Measurements from ENCODE around the gene ADCY9. TPM values are rescaled to one million over a fixed set of nuclear protein-coding genes. Genes with fewer than 3 reads are reported as not detected.

ADCY9 gene
- total RNA-seq, 5 donors from 2014 or later (not counting 1 experiment from before 2014, with no cell fraction given), result 7.9 to 15.7 (median 11.6) TPM

DNA sequence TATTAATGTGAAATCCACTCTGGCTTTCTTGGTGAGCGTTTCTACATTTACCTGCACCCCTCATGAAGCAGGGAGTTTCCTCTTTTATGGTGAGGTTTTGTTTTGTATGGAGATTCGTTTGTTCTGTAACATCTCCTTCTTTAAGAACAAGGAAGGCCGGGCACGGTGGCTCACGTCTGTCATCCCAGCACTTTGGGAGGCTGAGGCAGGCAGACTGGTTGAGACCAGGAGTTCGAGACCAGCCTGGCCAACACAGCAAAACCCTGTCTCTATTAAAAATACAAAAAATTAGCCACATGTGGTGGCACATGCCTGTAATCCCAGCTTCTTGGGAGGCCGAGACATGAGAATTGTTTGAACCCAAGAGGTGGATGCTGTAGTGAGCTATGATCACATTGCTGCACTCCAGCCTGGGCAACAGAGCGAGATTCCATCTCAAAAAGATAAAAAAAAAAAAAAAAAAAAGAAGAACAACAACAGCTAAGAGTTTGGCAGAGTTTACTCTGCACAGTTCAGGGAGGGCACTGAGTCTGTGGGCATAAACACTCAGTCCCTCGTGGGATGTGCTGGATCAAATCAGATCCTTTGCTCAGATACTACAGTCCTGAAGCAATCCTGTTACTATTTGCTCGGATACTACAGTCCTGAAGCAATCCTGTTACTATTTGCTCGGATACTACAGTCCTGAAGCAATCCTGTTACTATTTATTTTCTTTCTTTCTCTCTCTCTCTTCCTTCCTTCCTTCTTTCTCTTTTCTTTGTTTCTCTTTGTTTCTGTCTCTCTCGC, 28.9 kb downstream of the ADCY9 start:
- 68% methylated on average over 3 of the region's 12 CpGs for WGBS (ENCODE audit: insufficient coverage)
- no peaks in the 10 kb centered on the region for H3K36me3 Mint-ChIP-seq
- no peak overlapping the region for H3K27ac Mint-ChIP-seq
- ATAC-seq (replicated peaks in 1 of 4) (no peak), DNase-seq (no peak)
- no peaks in the 10 kb centered on the region for H3K27me3 ChIP-seq (replicated peaks in 1 of 2; ENCODE audit: control insufficient read depth in 2 of 2, extremely low read depth in 1 of 2, insufficient read depth in 2 of 2, low read length in 1 of 2)
- H3K9me3 ChIP-seq, result no peaks in the 10 kb centered on the region
- peaks cover 0 to 2% (median 0%) of the 10 kb centered on the region in 3 donors for H3K9me3 Mint-ChIP-seq
- no peak overlapping the region for H3K4me3 Mint-ChIP-seq
- no peak overlapping the region for H3K27ac ChIP-seq (ENCODE audit: low read length)
- H3K4me3 ChIP-seq (ENCODE audit: control insufficient read depth in 1 of 2, extremely low read depth in 1 of 2, low read length in 1 of 2), result no peak overlapping the region
- CTCF ChIA-PET, result no interaction called here
- H3K4me1 ChIP-seq (ENCODE audit: control insufficient read depth in 1 of 2, extremely low read depth in 1 of 2, insufficient read depth in 2 of 2, low read length in 2 of 2), result peaks cover 2 to 9% of the 10 kb centered on the region in 2 experiments
- no peaks in the 10 kb centered on the region for H3K27me3 Mint-ChIP-seq
- POLR2A ChIA-PET, result interaction anchor here in 1 of 2 donors (0.6 kb wide), 1 partner anchor 24 kb away, joined by 5 read pairs; no protein-coding TSS in a partner anchor
- peaks cover 7 to 16% (median 10%) of the 10 kb centered on the region in 3 donors for H3K4me1 Mint-ChIP-seq
- no peaks in the 10 kb centered on the region for H3K36me3 ChIP-seq (ENCODE audit: control insufficient read depth in 2 of 2, extremely low read depth in 1 of 2, insufficient read depth in 1 of 2, low read length in 1 of 2)

DNA sequence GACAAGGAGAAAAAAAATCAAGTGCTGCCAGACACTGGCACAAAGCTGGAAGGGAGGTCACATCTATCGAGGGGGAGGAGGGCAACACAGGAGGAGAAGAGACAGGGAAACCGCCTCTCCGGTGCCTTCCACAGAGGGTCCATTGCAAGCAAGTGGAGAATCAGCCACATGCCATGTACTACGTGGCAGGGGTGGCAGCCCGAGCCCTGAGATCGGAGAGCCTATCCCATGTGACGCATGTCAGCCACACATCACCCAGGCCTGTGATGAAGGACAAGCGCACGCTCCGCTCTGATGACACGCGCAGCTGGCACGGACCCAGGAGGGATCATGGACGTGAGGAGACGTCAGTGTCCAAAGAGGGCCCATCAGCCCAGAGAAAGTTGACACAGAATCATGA, 30.1 kb downstream of the ADCY9 start:
- Histone ChIP-seq H3K9me3 (no peaks in the 10 kb centered on the region), H3K4me3 (ENCODE audit: control insufficient read depth in 1 of 2, extremely low read depth in 1 of 2, low read length in 1 of 2) (no peak overlapping the region), H3K36me3 (ENCODE audit: control insufficient read depth in 2 of 2, extremely low read depth in 1 of 2, insufficient read depth in 1 of 2, low read length in 1 of 2) (no peaks in the 10 kb centered on the region), H3K4me1 (ENCODE audit: control insufficient read depth in 1 of 2, extremely low read depth in 1 of 2, insufficient read depth in 2 of 2, low read length in 2 of 2) (peaks cover 10 to 20% of the 10 kb centered on the region in 2 experiments), H3K27me3 (replicated peaks in 1 of 2; ENCODE audit: control insufficient read depth in 2 of 2, extremely low read depth in 1 of 2, insufficient read depth in 2 of 2, low read length in 1 of 2) (no peaks in the 10 kb centered on the region), H3K27ac (ENCODE audit: low read length) (no peak overlapping the region)
- ChIA-PET CTCF (no interaction called here), POLR2A (no interaction called here)
- WGBS (ENCODE audit: insufficient coverage), result 94% methylated on average over 13 of the region's 15 CpGs
- Mint-ChIP-seq H3K27ac (no peak overlapping the region), H3K4me1 (peaks cover 19 to 28% (median 22%) of the 10 kb centered on the region in 3 donors), H3K27me3 (no peaks in the 10 kb centered on the region), H3K36me3 (no peaks in the 10 kb centered on the region), H3K9me3 (peaks cover 0 to 2% (median 0%) of the 10 kb centered on the region in 3 donors), H3K4me3 (no peak overlapping the region)
- ATAC-seq (replicated peaks in 1 of 4) (no peak), DNase-seq (no peak)

DNA sequence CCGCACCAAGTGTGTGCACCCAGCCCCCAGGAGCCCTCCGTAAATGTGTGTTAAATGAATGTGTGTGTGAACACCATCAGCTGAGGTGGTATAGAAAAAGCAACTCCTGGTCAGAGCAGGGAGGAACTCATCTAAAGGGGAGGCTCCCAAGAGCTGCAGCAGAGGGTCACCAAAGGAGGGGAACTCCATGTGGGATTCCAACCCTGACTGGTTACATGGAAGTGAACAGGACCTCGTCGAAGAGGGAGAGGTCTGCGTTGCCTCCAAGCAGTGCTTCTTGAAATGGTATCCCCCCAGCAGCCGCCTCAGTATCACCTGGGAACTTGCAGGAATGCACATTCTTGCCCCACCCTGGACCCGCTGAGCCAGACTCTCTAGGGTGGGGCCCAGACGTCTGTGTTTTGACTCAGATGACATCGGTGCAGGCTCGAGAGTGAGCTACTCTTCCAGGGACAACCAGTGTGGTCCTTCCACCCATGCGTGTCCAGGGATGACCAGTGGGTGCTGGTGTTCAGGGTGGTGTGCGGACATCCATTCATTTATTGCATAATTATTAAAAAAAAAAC, 30.8 kb downstream of the ADCY9 start:
- CTCF ChIA-PET, result no interaction called here
- 91% methylated on average over 7 of the region's 12 CpGs for WGBS (ENCODE audit: insufficient coverage)

DNA sequence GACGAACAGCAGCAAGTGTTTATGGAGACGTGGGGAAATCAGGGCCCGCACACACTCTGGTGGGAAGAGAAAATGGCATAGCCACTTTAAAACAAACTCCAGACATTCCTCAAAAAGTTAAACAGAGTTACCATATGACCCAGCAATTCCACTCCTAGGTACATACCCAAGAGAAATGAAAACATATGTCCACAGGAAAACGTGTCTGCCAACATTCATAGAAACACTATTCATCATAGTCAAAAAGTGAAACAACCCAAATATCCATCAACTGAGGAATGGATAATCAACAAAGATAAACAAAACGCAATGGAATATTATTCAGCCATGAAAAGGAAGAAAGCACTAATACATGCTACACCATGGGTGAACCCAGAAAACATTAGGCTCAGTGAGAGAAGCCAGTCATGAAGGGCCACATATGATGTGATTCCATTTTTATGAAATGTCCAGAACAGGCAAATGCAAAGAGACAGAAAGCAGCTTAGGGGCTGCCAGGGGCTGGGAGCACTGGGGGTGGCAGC, 32.8 kb downstream of the ADCY9 start:
- H3K36me3 ChIP-seq (ENCODE audit: control insufficient read depth in 2 of 2, extremely low read depth in 1 of 2, insufficient read depth in 1 of 2, low read length in 1 of 2), result no peaks in the 10 kb centered on the region
- H3K36me3 Mint-ChIP-seq, result no peaks in the 10 kb centered on the region
- WGBS (ENCODE audit: insufficient coverage), result no CpG with 5 or more reads among the region's 5 CpGs
- H3K4me1 ChIP-seq (ENCODE audit: control insufficient read depth in 1 of 2, extremely low read depth in 1 of 2, insufficient read depth in 2 of 2, low read length in 2 of 2), result peaks cover 14 to 25% of the 10 kb centered on the region in 2 experiments
- no peak overlapping the region for H3K27ac ChIP-seq (ENCODE audit: low read length)
- H3K4me3 Mint-ChIP-seq, result no peak overlapping the region
- ATAC-seq (replicated peaks in 1 of 4), result no peak
- ChIA-PET CTCF (no interaction called here), POLR2A (no interaction called here)
- peaks cover 0 to 2% (median 0%) of the 10 kb centered on the region in 3 donors for H3K9me3 Mint-ChIP-seq
- H3K4me1 Mint-ChIP-seq, result peaks cover 26 to 34% (median 32%) of the 10 kb centered on the region in 3 donors
- H3K27me3 ChIP-seq (replicated peaks in 1 of 2; ENCODE audit: control insufficient read depth in 2 of 2, extremely low read depth in 1 of 2, insufficient read depth in 2 of 2, low read length in 1 of 2), result no peaks in the 10 kb centered on the region
- DNase-seq, result no peak
- no peaks in the 10 kb centered on the region for H3K9me3 ChIP-seq
- H3K4me3 ChIP-seq (ENCODE audit: control insufficient read depth in 1 of 2, extremely low read depth in 1 of 2, low read length in 1 of 2), result no peak overlapping the region
- H3K27me3 Mint-ChIP-seq, result no peaks in the 10 kb centered on the region
- H3K27ac Mint-ChIP-seq, result no peak overlapping the region

More for the DNA sequence above, 30.8 kb downstream of the ADCY9 start:
- Histone ChIP-seq H3K4me3 (ENCODE audit: control insufficient read depth in 1 of 2, extremely low read depth in 1 of 2, low read length in 1 of 2) (no peak overlapping the region), H3K27me3 (replicated peaks in 1 of 2; ENCODE audit: control insufficient read depth in 2 of 2, extremely low read depth in 1 of 2, insufficient read depth in 2 of 2, low read length in 1 of 2) (no peaks in the 10 kb centered on the region), H3K4me1 (ENCODE audit: control insufficient read depth in 1 of 2, extremely low read depth in 1 of 2, insufficient read depth in 2 of 2, low read length in 2 of 2) (peaks cover 14 to 23% of the 10 kb centered on the region in 2 experiments), H3K27ac (ENCODE audit: low read length) (no peak overlapping the region), H3K36me3 (ENCODE audit: control insufficient read depth in 2 of 2, extremely low read depth in 1 of 2, insufficient read depth in 1 of 2, low read length in 1 of 2) (no peaks in the 10 kb centered on the region), H3K9me3 (no peaks in the 10 kb centered on the region)
- H3K27me3 Mint-ChIP-seq, result no peaks in the 10 kb centered on the region
- H3K36me3 Mint-ChIP-seq, result no peaks in the 10 kb centered on the region
- POLR2A ChIA-PET, result no interaction called here
- H3K27ac Mint-ChIP-seq, result no peak overlapping the region
- peaks cover 25 to 32% (median 27%) of the 10 kb centered on the region in 3 donors for H3K4me1 Mint-ChIP-seq
- no peak for ATAC-seq (replicated peaks in 1 of 4)
- no peak overlapping the region for H3K4me3 Mint-ChIP-seq
- peaks cover 0 to 2% (median 0%) of the 10 kb centered on the region in 3 donors for H3K9me3 Mint-ChIP-seq
- no peak for DNase-seq

DNA sequence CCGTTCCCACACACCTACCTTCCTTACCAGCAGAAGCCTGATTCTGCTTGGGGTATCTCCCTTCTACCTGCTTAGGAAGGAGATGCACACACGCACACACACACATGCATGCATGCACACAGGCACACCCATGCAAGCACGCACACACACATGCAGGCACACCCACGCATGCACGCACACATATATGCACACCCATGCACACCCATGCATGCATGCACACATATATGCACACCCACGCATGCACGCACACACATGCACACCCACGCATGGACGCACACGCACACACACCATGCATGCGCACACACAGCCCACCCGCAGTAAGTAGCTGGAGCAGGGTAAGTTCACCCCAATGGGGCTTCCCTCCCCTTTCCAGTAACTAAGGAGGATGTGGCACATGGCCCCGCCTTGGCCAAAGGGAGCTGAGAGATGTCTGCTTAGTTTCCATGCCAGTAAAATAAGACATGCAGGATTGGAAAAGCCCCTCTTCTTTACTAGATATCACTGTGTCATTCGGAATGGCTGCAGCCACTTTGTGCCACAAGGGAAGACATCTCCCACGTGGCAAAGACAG, 33.7 kb downstream of the ADCY9 start:
- Mint-ChIP-seq H3K4me3 (peak overlapping the region in 1 of 3 donors; percentile 68), H3K27me3 (no peaks in the 10 kb centered on the region), H3K36me3 (no peaks in the 10 kb centered on the region), H3K9me3 (peaks cover 0 to 2% (median 0%) of the 10 kb centered on the region in 3 donors), H3K27ac (no peak overlapping the region), H3K4me1 (peaks cover 32 to 35% (median 35%) of the 10 kb centered on the region in 3 donors)
- H3K27ac ChIP-seq (ENCODE audit: low read length), result no peak overlapping the region
- WGBS (ENCODE audit: insufficient coverage), result 91% methylated on average over 11 of the region's 15 CpGs
- CTCF ChIA-PET, result no interaction called here
- no peaks in the 10 kb centered on the region for H3K36me3 ChIP-seq (ENCODE audit: control insufficient read depth in 2 of 2, extremely low read depth in 1 of 2, insufficient read depth in 1 of 2, low read length in 1 of 2)
- H3K27me3 ChIP-seq (replicated peaks in 1 of 2; ENCODE audit: control insufficient read depth in 2 of 2, extremely low read depth in 1 of 2, insufficient read depth in 2 of 2, low read length in 1 of 2), result no peaks in the 10 kb centered on the region
- POLR2A ChIA-PET, result no interaction called here
- no peaks in the 10 kb centered on the region for H3K9me3 ChIP-seq
- H3K4me3 ChIP-seq (ENCODE audit: control insufficient read depth in 1 of 2, extremely low read depth in 1 of 2, low read length in 1 of 2), result no peak overlapping the region
- DNase-seq (no peak), ATAC-seq (replicated peaks in 1 of 4) (no peak)
- H3K4me1 ChIP-seq (ENCODE audit: control insufficient read depth in 1 of 2, extremely low read depth in 1 of 2, insufficient read depth in 2 of 2, low read length in 2 of 2), result peaks cover 14 to 27% of the 10 kb centered on the region in 2 experiments

DNA sequence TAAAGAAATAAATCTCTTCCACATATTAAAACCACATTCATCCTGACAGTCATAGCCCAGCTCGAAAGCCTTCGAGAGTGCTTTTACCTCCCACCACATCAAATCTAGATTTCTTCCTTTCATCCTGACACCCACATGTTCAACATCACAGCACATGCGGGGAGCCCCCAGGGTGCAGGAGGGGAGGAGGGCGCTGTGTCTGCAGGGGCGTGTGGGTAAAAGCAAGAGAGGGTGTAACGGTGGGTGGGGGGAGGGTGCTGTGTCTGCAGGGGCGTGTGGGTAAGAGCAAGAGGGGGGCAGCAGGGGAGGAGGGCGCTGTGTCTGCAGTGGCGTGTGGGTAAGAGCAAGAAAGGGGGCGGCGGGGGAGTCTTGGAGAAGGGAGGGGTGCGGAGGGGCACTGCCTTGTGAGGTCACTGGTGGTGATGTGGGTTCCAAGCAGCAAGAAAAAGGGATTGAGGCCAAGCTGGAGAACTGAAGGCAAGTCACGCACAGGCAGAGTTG, 34.7 kb downstream of the ADCY9 start:
- Histone ChIP-seq H3K4me1 (ENCODE audit: control insufficient read depth in 1 of 2, extremely low read depth in 1 of 2, insufficient read depth in 2 of 2, low read length in 2 of 2) (peaks cover 17 to 30% of the 10 kb centered on the region in 2 experiments), H3K9me3 (no peaks in the 10 kb centered on the region), H3K27ac (ENCODE audit: low read length) (no peak overlapping the region), H3K4me3 (ENCODE audit: control insufficient read depth in 1 of 2, extremely low read depth in 1 of 2, low read length in 1 of 2) (no peak overlapping the region), H3K36me3 (ENCODE audit: control insufficient read depth in 2 of 2, extremely low read depth in 1 of 2, insufficient read depth in 1 of 2, low read length in 1 of 2) (peaks cover 0 to 2% of the 10 kb centered on the region in 2 donors), H3K27me3 (replicated peaks in 1 of 2; ENCODE audit: control insufficient read depth in 2 of 2, extremely low read depth in 1 of 2, insufficient read depth in 2 of 2, low read length in 1 of 2) (no peaks in the 10 kb centered on the region)
- 11% methylated on average over 10 of the region's 13 CpGs for WGBS (ENCODE audit: insufficient coverage)
- DNase-seq (peak in 33 of 35 experiments; percentile 13 to 78 (median 56)), ATAC-seq (replicated peaks in 1 of 4) (peak; percentile 76 to 93 (median 83))
- H3K27me3 Mint-ChIP-seq, result no peaks in the 10 kb centered on the region
- peaks cover 5% of the 10 kb centered on the region for H3K36me3 Mint-ChIP-seq
- H3K9me3 Mint-ChIP-seq, result peaks cover 0 to 2% (median 0%) of the 10 kb centered on the region in 3 donors
- H3K27ac Mint-ChIP-seq, result no peak overlapping the region
- H3K4me3 Mint-ChIP-seq, result peak overlapping the region; percentile 13 to 68 (median 25)
- ChIA-PET CTCF (no interaction called here), POLR2A (interaction anchor here in 1 of 2 donors (0.6 kb wide), 1 partner anchor 73 kb away, joined by 3 read pairs; no protein-coding TSS in a partner anchor)
- peaks cover 40 to 41% (median 40%) of the 10 kb centered on the region in 3 donors for H3K4me1 Mint-ChIP-seq

Data from T-cell (primary cell).